A549 (cell line): ENCODE results near the gene MPRIP. TPM values are rescaled to one million over a fixed set of nuclear protein-coding genes. Genes with fewer than 3 reads are reported as not detected.

Source experiments
- ATAC-seq, 2 experiments: fragments of 200-7000 bp in 1 of 2; fragments of >200 bp in 1 of 2; cut with Nextera tagmentation in 1 of 2; cut with Tn5 transposase in 1 of 2; 3 replicates each; pipeline versions ENCODE4 v1.8.0 to v1.9.1; 2018 to 2020; ENCODE audit warnings: mild to moderate bottlenecking in 1 of 2, moderate library complexity in 1 of 2
- CTCF ChIA-PET: fragments of 300-600 bp; sonication (Branson Sonifier 250); formaldehyde crosslinking; extraction: SDS; loops from one replicate; lab custom pipeline; 2021; ENCODE audit warnings: antibody characterized with exemption, inconsistent platforms; lab: Yijun Ruan, JAX
- POLR2A ChIA-PET: fragments of 350-600 bp; formaldehyde crosslinking; extraction: SDS; loops from one replicate; lab custom pipeline; 2021; ENCODE audit warnings: antibody characterized with exemption, inconsistent platforms; lab: Yijun Ruan, JAX
- DNase-seq, 2 experiments: peaks; one replicate each; pipeline versions ENCODE4 v3.0.0 to v3.0.0-alpha.2; 2011 to 2016; ENCODE audit warnings: low read depth in 1 of 2, low spot score in 1 of 2
- FAIRE-seq: peaks from 2 replicates; lab custom pipeline; 2011; peaks lifted over from hg19 to GRCh38; lab: Jason Lieb, UNC
- H3K27ac ChIP-seq, 2 experiments: fragments of >200 bp; sonication (Bioruptor Twin); formaldehyde crosslinking; 3 replicates each; pipeline ENCODE4 v1.5.1; 2016 to 2017
- H3K4me1 ChIP-seq: fragments of >200 bp; sonication (Bioruptor Twin); formaldehyde crosslinking; 3 replicates; pipeline ENCODE4 v1.6.1; 2016
- H3K4me2 ChIP-seq: fragments of >200 bp; sonication (Bioruptor Twin); formaldehyde crosslinking; 3 replicates; pipeline ENCODE4 v1.6.1; 2016
- H3K4me3 ChIP-seq: fragments of >200 bp; sonication (Bioruptor Twin); formaldehyde crosslinking; 3 replicates; pipeline ENCODE4 v1.5.1; 2016
- H3K9me3 ChIP-seq: fragments of >200 bp; sonication (Bioruptor Twin); formaldehyde crosslinking; 3 replicates; pipeline ENCODE4 v1.6.1; 2016
- CHD2 ChIP-seq: fragments of 150-350 bp; IDR thresholded peaks from 2 replicates; pipeline ENCODE4 v1.6.1; 2014; ENCODE audit warnings: low read length; ENCODE audit not compliant: partially characterized antibody
- CTCF ChIP-seq: fragments of >200 bp; sonication (Bioruptor Twin); formaldehyde crosslinking; IDR thresholded peaks from 3 replicates; pipeline ENCODE4 v1.5.1; 2016
- ELK1 ChIP-seq: fragments of 150-350 bp; IDR thresholded peaks from 2 replicates; pipeline ENCODE4 v1.6.1; 2014; ENCODE audit warnings: low read depth, mild to moderate bottlenecking, low read length
- FOSB ChIP-seq: fragments of 250-450 bp; sonication (Bioruptor Pico); IDR thresholded peaks from 2 replicates; pipeline ENCODE4 v1.5.0; 2020; ENCODE audit warnings: mild to moderate bottlenecking, moderate library complexity
- HES2 ChIP-seq: fragments of >200 bp; sonication (Bioruptor Twin); formaldehyde crosslinking; IDR thresholded peaks from 2 replicates; pipeline ENCODE4 v1.6.1; 2016
- HOXB5 ChIP-seq: fragments of 250-450 bp; sonication (Bioruptor Pico); IDR thresholded peaks from 2 replicates; pipeline ENCODE4 v1.5.0; 2020; ENCODE audit warnings: mild to moderate bottlenecking, moderate library complexity
- MAX ChIP-seq: IDR thresholded peaks from 2 replicates; pipeline ENCODE4 v1.6.1; 2012
- MYC ChIP-seq: IDR thresholded peaks from 2 replicates; pipeline ENCODE4 v1.6.1; 2012; ENCODE audit warnings: mild to moderate bottlenecking, inconsistent platforms, low read length, improper control_type of control experiment, borderline replicate concordance
- PHF8 ChIP-seq: fragments of 200-600 bp; sonication (generic); IDR thresholded peaks from 2 replicates; pipeline ENCODE4 v1.6.1; 2016; ENCODE audit warnings: low read depth, mild to moderate bottlenecking, antibody characterized with exemption, moderate library complexity, borderline replicate concordance
- RARB ChIP-seq: fragments of 250-450 bp; sonication (Bioruptor Pico); IDR thresholded peaks from 2 replicates; pipeline ENCODE4 v1.8.0; 2021; ENCODE audit warnings: mild to moderate bottlenecking, moderate library complexity
- REST ChIP-seq: fragments of 200-600 bp; sonication (generic); IDR thresholded peaks from 2 replicates; pipeline ENCODE4 v1.6.1; 2016; ENCODE audit warnings: antibody characterized with exemption, mild to moderate bottlenecking, moderate library complexity
- RNF2 ChIP-seq: fragments of 200-600 bp; sonication (generic); IDR thresholded peaks from 2 replicates; pipeline ENCODE4 v1.6.1; 2016; ENCODE audit warnings: low read depth, mild to moderate bottlenecking, antibody characterized with exemption, moderate library complexity, borderline replicate concordance
- SREBF2 ChIP-seq: fragments of 450-650 bp; IDR thresholded peaks from 2 replicates; pipeline ENCODE4 v1.6.1; 2014; ENCODE audit warnings: mild to moderate bottlenecking, moderate library complexity
- ZFP36 ChIP-seq: fragments of 450-650 bp; IDR thresholded peaks from 2 replicates; pipeline ENCODE4 v1.6.1; 2014; ENCODE audit warnings: borderline replicate concordance; ENCODE audit not compliant: partially characterized antibody
- ZNF302 ChIP-seq: fragments of 250-450 bp; sonication (Bioruptor Pico); IDR thresholded peaks from 2 replicates; pipeline ENCODE4 v1.9.0; 2021; ENCODE audit warnings: inconsistent platforms, mild to moderate bottlenecking, moderate library complexity
- WGBS: methylation state at CpG from one replicate; pipeline ENCODE4 v1.1.6; 2017; ENCODE audit errors: missing lambda C conversion rate; 5-methylcytosine and 5-hydroxymethylcytosine counted together
- polyA plus RNA-seq, 4 experiments: library from polyadenylated mRNA; depleted of rRNA in 3 of 4; stranded (reverse); fragments of >200 nt; fragmentation: RNase III in 1 of 4; extraction: RNeasy Plus Mini Kit Qiagen cat#74134 plus additional on column Dnase treatment in 1 of 4; gene quantifications; 2 replicates in 3 of 4; 3 replicates in 1 of 4; pipeline ENCODE4 v1.2.3, GENCODE V29; 2011 to 2017

Gene MPRIP
- polyA plus RNA-seq, 2 of the 4 experiments (the other 2 are of a cell fraction): 147 to 228 TPM

- CTCF ChIA-PET: interaction anchor here (0.6 to 7.6 kb wide), 49 partner anchors 12 to 499 kb away, joined by 3 to 112 read pairs (median 5); partner anchors contain the start of gene FLCN
- 90% methylated on average over 11 of the region's 11 CpGs for WGBS
Measured at GRCh38 chr17:17142556-17142955, 100.3 kb downstream of the MPRIP start.

GRCh38 chr17:17143501-17143900, 101.2 kb downstream of the MPRIP start:
- H3K27ac ChIP-seq: no peak overlapping the region; a peak in 1 of 6 replicates
- POLR2A ChIA-PET: no interaction called here
- TF ChIP-seq MYC: no peak
- TF ChIP-seq HES2: no peak
- no peak for TF ChIP-seq MAX
- TF ChIP-seq REST: no peak
- no peak for TF ChIP-seq FOSB (CRISPR knock-in tag)
- TF ChIP-seq CTCF: no peak
- TF ChIP-seq ZFP36: no peak
- no peak for TF ChIP-seq ELK1
- no peak for TF ChIP-seq RARB
- no peak for TF ChIP-seq CHD2
- TF ChIP-seq, all 56 proteins: peak for 0
- CTCF ChIA-PET: interaction anchor here (0.8 to 7.6 kb wide), 13 partner anchors 13 to 498 kb away, joined by 3 to 112 read pairs (median 15); partner anchors contain the start of gene FLCN
- peaks cover 28% of the 10 kb centered on the region for H3K4me1 ChIP-seq
- no peaks in the 10 kb centered on the region for H3K9me3 ChIP-seq
- no peak overlapping the region for H3K4me2 ChIP-seq
- ATAC-seq (no peak), DNase-seq (no peak), FAIRE-seq (no peak)
- WGBS: 96% methylated on average over 19 of the region's 19 CpGs
- H3K4me3 ChIP-seq: no peak overlapping the region

More at GRCh38 chr17:17142556-17142955, 100.3 kb downstream of the MPRIP start:
- Histone ChIP-seq H3K4me3 (no peak overlapping the region), H3K27ac (peak overlapping the region in 1 of 2 experiments; percentile 33; a peak in 1 of 6 replicates), H3K9me3 (no peaks in the 10 kb centered on the region), H3K4me2 (no peak overlapping the region), H3K4me1 (peaks cover 28% of the 10 kb centered on the region)
- POLR2A ChIA-PET: no interaction called here
- ATAC-seq (no peak), DNase-seq (no peak), FAIRE-seq (no peak)
- TF ChIP-seq ELK1: no peak
- TF ChIP-seq SREBF2: no peak
- no peak for TF ChIP-seq RNF2

- Histone ChIP-seq H3K9me3 (no peaks in the 10 kb centered on the region), H3K4me3 (no peak overlapping the region)
- POLR2A ChIA-PET: no interaction called here
- no peak for FAIRE-seq
- TF ChIP-seq ZFP36 (no peak), PHF8 (no peak), ZNF302 (CRISPR knock-in tag) (no peak), HOXB5 (CRISPR knock-in tag) (no peak)
- TF ChIP-seq, all 56 proteins: peak for 0
- CTCF ChIA-PET: interaction anchor here (0.6 to 7.6 kb wide), 8 partner anchors 13 to 497 kb away, joined by 3 to 112 read pairs (median 24); no protein-coding TSS in a partner anchor
- DNase-seq (no peak), ATAC-seq (no peak)
- Histone ChIP-seq H3K4me1 (peaks cover 24% of the 10 kb centered on the region), H3K27ac (no peak overlapping the region), H3K4me2 (no peak overlapping the region)
- 96% methylated on average over 4 of the region's 4 CpGs for WGBS
Measured at GRCh38 chr17:17144061-17144460, 101.8 kb downstream of the MPRIP start.
